ENCODE results near the gene GABRB3.

GRCh38 chr15:26620528-26621458 is 152.1 kb downstream of the GABRB3 start:
- TF ChIP-seq CTCF (IDR thresholded peaks at IDR 0.05) (no peak), ZFX (IDR thresholded peaks at IDR 0.05; ENCODE audit: borderline replicate concordance) (no peak)

Measured in 22Rv1 (cell line).